GM12878 (cell line): ENCODE measurements around the gene FOXJ1. TPM values are rescaled to one million over a fixed set of nuclear protein-coding genes. Genes with fewer than 3 reads are reported as not detected.

ENCODE experiments used
- ATAC-seq: fragments of 200-7000 bp; cut with Tn5 transposase; 3 replicates; pipeline ENCODE4 v1.9.1; 2020; ENCODE audit warnings: mild to moderate bottlenecking, moderate library complexity
- BruUV-seq: library from RNA; stranded (reverse); fragments of 400-500 nt; replicated peaks from 2 replicates; lab custom pipeline; 2021; lab: Mats Ljungman, UMichigan
- CTCF ChIA-PET: fragments of 300-600 bp; sonication (Branson Sonifier 250); formaldehyde crosslinking; extraction: SDS; loops from one replicate; lab custom pipeline; 2021; ENCODE audit warnings: inconsistent platforms; lab: Yijun Ruan, JAX
- POLR2A ChIA-PET: fragments of 350-600 bp; formaldehyde crosslinking; extraction: SDS; loops from one replicate; lab custom pipeline; 2021; ENCODE audit warnings: inconsistent platforms; lab: Charles Lee
- RAD21 ChIA-PET: fragments of 300-600 bp; sonication (Branson Sonifier 250); formaldehyde crosslinking; loops from one replicate; lab custom pipeline; 2023; ENCODE audit warnings: antibody characterized with exemption; ENCODE audit not compliant: unreplicated experiment; lab: Charles Lee
- SMC1A ChIA-PET: fragments of 300-600 bp; sonication (Branson Sonifier 250); formaldehyde crosslinking; loops from one replicate; lab custom pipeline; 2023; ENCODE audit not compliant: unreplicated experiment, uncharacterized antibody; lab: Charles Lee
- DNase-seq: peaks from one replicate; pipeline ENCODE4 v3.0.0-alpha.2; 2011; ENCODE audit warnings: low read depth, low spot score
- FAIRE-seq: peaks from 3 replicates; lab custom pipeline; 2011; peaks lifted over from hg19 to GRCh38; lab: Jason Lieb, UNC
- H2AFZ ChIP-seq: 2 replicates; pipeline ENCODE4 v1.6.0; 2011; ENCODE audit warnings: low read depth, low read length, control low read depth; ENCODE audit not compliant: control insufficient read depth
- H3K27ac ChIP-seq: 2 replicates; pipeline ENCODE4 v1.5.1; 2011; ENCODE audit warnings: control low read depth; ENCODE audit not compliant: control insufficient read depth, insufficient read depth
- H3K27me3 ChIP-seq, 2 experiments: replicated peaks in 1 of 2; 2 replicates each; pipeline versions ENCODE4 v1.6.0 to v1.6.1; 2011; ENCODE audit warnings: low read length in 1 of 2; ENCODE audit not compliant: control insufficient read depth in 2 of 2, insufficient read depth in 2 of 2
- H3K36me3 ChIP-seq, 2 experiments: 2 replicates each; pipeline ENCODE4 v1.5.1; 2011; ENCODE audit warnings: low read length in 1 of 2; ENCODE audit not compliant: control insufficient read depth in 2 of 2, insufficient read depth in 2 of 2
- H3K4me1 ChIP-seq: 2 replicates; pipeline ENCODE4 v1.6.1; 2011; ENCODE audit warnings: mild to moderate bottlenecking, low read length, moderate library complexity, mixed read lengths; ENCODE audit not compliant: control insufficient read depth, insufficient read depth
- H3K4me2 ChIP-seq: 2 replicates; pipeline ENCODE4 v1.6.0; 2011; ENCODE audit warnings: control low read depth; ENCODE audit not compliant: control insufficient read depth, insufficient read depth
- H3K4me3 ChIP-seq: fragments of 200-600 bp; sonication (generic); 2 replicates; pipeline ENCODE4 v1.5.1; 2016
- H3K79me2 ChIP-seq: 2 replicates; pipeline ENCODE4 v1.6.0; 2011; ENCODE audit warnings: low read length; ENCODE audit not compliant: control insufficient read depth, insufficient read depth
- H3K9ac ChIP-seq: 2 replicates; pipeline ENCODE4 v1.8.0; 2011; ENCODE audit warnings: low read length, control low read depth, mixed read lengths; ENCODE audit not compliant: control insufficient read depth, insufficient read depth
- H3K9me3 ChIP-seq: replicated peaks from 3 replicates; pipeline ENCODE4 v1.5.1; 2011; ENCODE audit warnings: mild to moderate bottlenecking, low read length; ENCODE audit not compliant: control insufficient read depth, insufficient read depth
- H4K20me1 ChIP-seq: 2 replicates; pipeline ENCODE4 v1.6.0; 2011; ENCODE audit not compliant: control insufficient read depth, insufficient read depth
- ATF7 ChIP-seq: fragments of 450-650 bp; IDR thresholded peaks from 2 replicates; pipeline ENCODE4 v1.6.1; 2016; ENCODE audit warnings: low read depth, mild to moderate bottlenecking
- CBX3 ChIP-seq: fragments of 200-600 bp; sonication (generic); IDR thresholded peaks from 2 replicates; pipeline ENCODE4 v1.6.1; 2016; ENCODE audit warnings: low read depth, borderline replicate concordance
- CEBPB ChIP-seq, 2 experiments: fragments of 150-350 bp in 1 of 2; IDR thresholded peaks; 2 replicates each; pipeline ENCODE4 v1.6.1; 2012 to 2014; ENCODE audit warnings: low read depth in 2 of 2, low read length in 2 of 2, borderline replicate concordance in 1 of 2, inconsistent platforms in 1 of 2
- CHD2 ChIP-seq: IDR thresholded peaks from 2 replicates; pipeline ENCODE4 v1.6.1; 2011; ENCODE audit warnings: low read depth, low read length, improper control_type of control experiment, borderline replicate concordance
- CHD4 ChIP-seq: fragments of 200-600 bp; sonication (generic); IDR thresholded peaks from 2 replicates; pipeline ENCODE4 v1.6.1; 2016; ENCODE audit warnings: mild to moderate bottlenecking
- CREM ChIP-seq: IDR thresholded peaks from 2 replicates; pipeline ENCODE4 v1.6.1; 2014; ENCODE audit warnings: antibody characterized with exemption, low read depth
- HDAC2 ChIP-seq: fragments of 200-600 bp; sonication (generic); IDR thresholded peaks from 2 replicates; pipeline ENCODE4 v1.6.1; 2017
- HDGF ChIP-seq: fragments of 450-650 bp; IDR thresholded peaks from 2 replicates; pipeline ENCODE4 v1.6.1; 2016; ENCODE audit warnings: antibody characterized with exemption
- NR2F1 ChIP-seq: fragments of 450-650 bp; conservative IDR thresholded peaks from 2 replicates; pipeline ENCODE4 v1.6.1; 2017; ENCODE audit warnings: mild to moderate bottlenecking
- ZNF384 ChIP-seq: IDR thresholded peaks from 2 replicates; pipeline ENCODE4 v1.6.1; 2012; ENCODE audit warnings: low read depth, mild to moderate bottlenecking, low read length, improper control_type of control experiment, borderline replicate concordance
- ZZZ3 ChIP-seq: IDR thresholded peaks from 2 replicates; pipeline ENCODE4 v1.6.1; 2011; ENCODE audit warnings: low read depth; ENCODE audit not compliant: control insufficient read depth, insufficient read length
- WGBS: methylation state at CpG from one replicate; pipeline ENCODE4 v1.1.6; 2016; ENCODE audit warnings: low lambda C conversion rate; ENCODE audit not compliant: insufficient replicate concordance, insufficient coverage; ENCODE audit errors: missing lambda C conversion rate; 5-methylcytosine and 5-hydroxymethylcytosine counted together
- in situ Hi-C: fragments of 300-500 bp; cut with MboI; formaldehyde crosslinking; loops from 9 replicates; pipeline ENCODE4 v1.14.3; 2018; ENCODE audit warnings: mixed read lengths
- intact Hi-C: fragments of 100-400 bp; cut with micrococcal nuclease; formaldehyde crosslinking; loops from one replicate; pipeline ENCODE4 v1.14.2; 2022; ENCODE audit not compliant: unreplicated experiment
- polyA plus RNA-seq, 11 experiments: library from polyadenylated mRNA; depleted of rRNA in 4 of 11; unstranded in 6 of 11; stranded (reverse) in 5 of 11; fragments of >200 nt; fragmentation: Nextera tagmentation in 4 of 11; fragmentation: Illumina TruSeq in 1 of 11; extraction: Ambion mirVana in 4 of 11; extraction: Trizol in 1 of 11; gene quantifications; 1 replicate in 1 of 11; 2 replicates in 10 of 11; pipeline versions ENCODE4 v1.2.1 to v1.2.3, GENCODE V29; 2011 to 2016; ENCODE audit warnings: inconsistent platforms in 2 of 11, missing spikeins in 2 of 11, low read depth in 1 of 11
- total RNA-seq, 4 experiments: library from RNA; depleted of rRNA in 3 of 4; stranded (reverse); fragments of >200 nt in 3 of 4; fragmentation: Illumina TruSeq in 1 of 4; extraction: Trizol in 1 of 4; gene quantifications; 2 replicates each; pipeline versions ENCODE4 v1.2.1 to v1.2.3, GENCODE V29; 2013 to 2021
- TF ChIP-seq, protein P1 (sequence below): IDR thresholded peaks from 2 replicates; pipeline ENCODE4 v1.6.1; 2011; ENCODE audit warnings: low read depth, mild to moderate bottlenecking, low read length, moderate library complexity, borderline replicate concordance; ENCODE audit errors: extremely low read depth
- TF ChIP-seq, protein P2 (sequence below): fragments of 450-650 bp; IDR thresholded peaks from 2 replicates; pipeline ENCODE4 v1.6.1; 2018; ENCODE audit warnings: borderline replicate concordance, mild to moderate bottlenecking; ENCODE audit not compliant: partially characterized antibody
- TF ChIP-seq, protein P3 (sequence below): IDR thresholded peaks from 2 replicates; pipeline ENCODE4 v1.6.1; 2012; ENCODE audit warnings: low read depth, low read length, improper control_type of control experiment
- TF ChIP-seq, protein P4 (sequence below): fragments of 450-650 bp; IDR thresholded peaks from 2 replicates; pipeline ENCODE4 v1.6.1; 2017; ENCODE audit warnings: mild to moderate bottlenecking, moderate library complexity

FOXJ1 gene
- total and polyA plus RNA-seq, 10 of the 15 experiments (the other 5 are each of a cell fraction or from before 2014, with no cell fraction given), result not detected

DNA sequence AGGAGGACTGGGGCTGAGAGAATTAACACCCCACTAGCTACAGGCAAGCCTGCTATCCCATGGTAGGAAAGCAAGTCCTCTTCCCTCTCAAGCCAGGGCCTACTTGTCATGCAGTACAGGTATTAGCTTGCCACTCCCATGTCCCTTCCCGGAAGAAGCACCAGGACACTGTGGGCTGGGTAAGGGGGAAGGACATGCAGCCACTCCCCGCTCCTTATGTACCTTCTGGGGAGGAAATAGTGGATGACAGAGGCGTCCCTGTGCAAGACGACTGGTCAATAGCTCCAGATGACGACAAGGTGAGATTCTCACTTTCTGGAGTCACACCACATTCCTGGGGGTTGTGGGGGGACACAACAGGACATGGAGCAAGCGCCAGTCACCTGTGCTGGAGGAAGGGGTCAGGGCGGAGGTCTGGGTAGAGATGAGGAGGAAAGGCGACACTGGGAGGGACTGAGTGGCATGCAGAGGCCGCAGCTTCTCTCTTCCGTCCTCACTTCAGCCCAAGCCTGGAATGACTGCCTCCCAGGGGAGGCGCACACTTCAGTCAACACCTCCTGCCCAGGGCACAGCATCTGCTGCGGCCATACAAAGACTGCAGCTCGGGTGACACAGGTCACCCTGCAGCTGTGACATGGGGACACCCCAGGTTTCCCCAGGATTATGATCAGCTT is 15.1 kb upstream of the FOXJ1 start:
- H3K27me3 ChIP-seq, result no peaks in the 10 kb centered on the region
- in situ Hi-C loops, result no loop called here
- H3K36me3 ChIP-seq, result no peaks in the 10 kb centered on the region
- TF ChIP-seq HDGF, result no peak
- TF ChIP-seq CHD2, result no peak
- TF ChIP-seq CBX3, result no peak
- TF ChIP-seq, protein P1, sequence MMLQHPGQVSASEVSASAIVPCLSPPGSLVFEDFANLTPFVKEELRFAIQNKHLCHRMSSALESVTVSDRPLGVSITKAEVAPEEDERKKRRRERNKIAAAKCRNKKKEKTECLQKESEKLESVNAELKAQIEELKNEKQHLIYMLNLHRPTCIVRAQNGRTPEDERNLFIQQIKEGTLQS, result no peak
- TF ChIP-seq ZNF384, result no peak
- TF ChIP-seq CHD4, result no peak
- TF ChIP-seq NR2F1, result no peak
- no peak for TF ChIP-seq CREM
- no peak for TF ChIP-seq HDAC2
- TF ChIP-seq CEBPB (IDR thresholded peaks at IDR 0.05; ENCODE audit: borderline replicate concordance in 1 of 2, low read depth in 2 of 2, low read length in 2 of 2), result no peak
- TF ChIP-seq, protein P2, sequence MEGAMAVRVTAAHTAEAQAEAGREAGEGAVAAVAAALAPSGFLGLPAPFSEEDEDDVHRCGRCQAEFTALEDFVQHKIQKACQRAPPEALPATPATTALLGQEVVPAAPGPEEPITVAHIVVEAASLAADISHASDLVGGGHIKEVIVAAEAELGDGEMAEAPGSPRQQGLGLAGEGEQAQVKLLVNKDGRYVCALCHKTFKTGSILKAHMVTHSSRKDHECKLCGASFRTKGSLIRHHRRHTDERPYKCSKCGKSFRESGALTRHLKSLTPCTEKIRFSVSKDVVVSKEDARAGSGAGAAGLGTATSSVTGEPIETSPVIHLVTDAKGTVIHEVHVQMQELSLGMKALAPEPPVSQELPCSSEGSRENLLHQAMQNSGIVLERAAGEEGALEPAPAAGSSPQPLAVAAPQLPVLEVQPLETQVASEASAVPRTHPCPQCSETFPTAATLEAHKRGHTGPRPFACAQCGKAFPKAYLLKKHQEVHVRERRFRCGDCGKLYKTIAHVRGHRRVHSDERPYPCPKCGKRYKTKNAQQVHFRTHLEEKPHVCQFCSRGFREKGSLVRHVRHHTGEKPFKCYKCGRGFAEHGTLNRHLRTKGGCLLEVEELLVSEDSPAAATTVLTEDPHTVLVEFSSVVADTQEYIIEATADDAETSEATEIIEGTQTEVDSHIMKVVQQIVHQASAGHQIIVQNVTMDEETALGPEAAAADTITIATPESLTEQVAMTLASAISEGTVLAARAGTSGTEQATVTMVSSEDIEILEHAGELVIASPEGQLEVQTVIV, result no peak
- TF ChIP-seq ZZZ3, result no peak
- TF ChIP-seq, protein P3, sequence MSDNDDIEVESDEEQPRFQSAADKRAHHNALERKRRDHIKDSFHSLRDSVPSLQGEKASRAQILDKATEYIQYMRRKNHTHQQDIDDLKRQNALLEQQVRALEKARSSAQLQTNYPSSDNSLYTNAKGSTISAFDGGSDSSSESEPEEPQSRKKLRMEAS, result no peak
- no peak for TF ChIP-seq ATF7
- TF ChIP-seq, protein P4, sequence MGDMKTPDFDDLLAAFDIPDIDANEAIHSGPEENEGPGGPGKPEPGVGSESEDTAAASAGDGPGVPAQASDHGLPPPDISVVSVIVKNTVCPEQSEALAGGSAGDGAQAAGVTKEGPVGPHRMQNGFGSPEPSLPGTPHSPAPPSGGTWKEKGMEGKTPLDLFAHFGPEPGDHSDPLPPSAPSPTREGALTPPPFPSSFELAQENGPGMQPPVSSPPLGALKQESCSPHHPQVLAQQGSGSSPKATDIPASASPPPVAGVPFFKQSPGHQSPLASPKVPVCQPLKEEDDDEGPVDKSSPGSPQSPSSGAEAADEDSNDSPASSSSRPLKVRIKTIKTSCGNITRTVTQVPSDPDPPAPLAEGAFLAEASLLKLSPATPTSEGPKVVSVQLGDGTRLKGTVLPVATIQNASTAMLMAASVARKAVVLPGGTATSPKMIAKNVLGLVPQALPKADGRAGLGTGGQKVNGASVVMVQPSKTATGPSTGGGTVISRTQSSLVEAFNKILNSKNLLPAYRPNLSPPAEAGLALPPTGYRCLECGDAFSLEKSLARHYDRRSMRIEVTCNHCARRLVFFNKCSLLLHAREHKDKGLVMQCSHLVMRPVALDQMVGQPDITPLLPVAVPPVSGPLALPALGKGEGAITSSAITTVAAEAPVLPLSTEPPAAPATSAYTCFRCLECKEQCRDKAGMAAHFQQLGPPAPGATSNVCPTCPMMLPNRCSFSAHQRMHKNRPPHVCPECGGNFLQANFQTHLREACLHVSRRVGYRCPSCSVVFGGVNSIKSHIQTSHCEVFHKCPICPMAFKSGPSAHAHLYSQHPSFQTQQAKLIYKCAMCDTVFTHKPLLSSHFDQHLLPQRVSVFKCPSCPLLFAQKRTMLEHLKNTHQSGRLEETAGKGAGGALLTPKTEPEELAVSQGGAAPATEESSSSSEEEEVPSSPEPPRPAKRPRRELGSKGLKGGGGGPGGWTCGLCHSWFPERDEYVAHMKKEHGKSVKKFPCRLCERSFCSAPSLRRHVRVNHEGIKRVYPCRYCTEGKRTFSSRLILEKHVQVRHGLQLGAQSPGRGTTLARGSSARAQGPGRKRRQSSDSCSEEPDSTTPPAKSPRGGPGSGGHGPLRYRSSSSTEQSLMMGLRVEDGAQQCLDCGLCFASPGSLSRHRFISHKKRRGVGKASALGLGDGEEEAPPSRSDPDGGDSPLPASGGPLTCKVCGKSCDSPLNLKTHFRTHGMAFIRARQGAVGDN, result no peak
- POLR2A ChIA-PET, result no interaction called here
- ATAC-seq, result no peak
- no peak overlapping the region for H3K27ac ChIP-seq
- no peak overlapping the region for H3K4me3 ChIP-seq
- no peak for FAIRE-seq
- no peaks in the 10 kb centered on the region for H3K79me2 ChIP-seq
- no peaks in the 10 kb centered on the region for H3K9me3 ChIP-seq
- H2AFZ ChIP-seq, result no peak overlapping the region
- H3K4me2 ChIP-seq, result no peak overlapping the region
- SMC1A ChIA-PET, result interaction anchor here (0.7 kb wide), 1 partner anchor 27 kb away, joined by 3 read pairs; no protein-coding TSS in a partner anchor
- no peaks in the 10 kb centered on the region for H3K4me1 ChIP-seq
- no peaks in the 10 kb centered on the region for H4K20me1 ChIP-seq
- CTCF ChIA-PET, result interaction anchor here (0.6 to 1.1 kb wide), 2 partner anchors 21 to 150 kb away, joined by 3 to 4 read pairs; no protein-coding TSS in a partner anchor
- intact Hi-C loops, result no loop called here
- no peak overlapping the region for H3K9ac ChIP-seq
- WGBS, result 82% methylated on average over 13 of the region's 13 CpGs
- no peak for DNase-seq
- no TSS peak for BruUV-seq
- RAD21 ChIA-PET, result interaction anchor here (0.9 kb wide), 1 partner anchor 124 kb away, joined by 3 read pairs; no protein-coding TSS in a partner anchor
